ENCODE measurements around the gene HENMT1. TPM values are rescaled to one million over a fixed set of nuclear protein-coding genes. Genes with fewer than 3 reads are reported as not detected.
"Not testable (repeated sequence)": the region's sequence is repeated elsewhere in the genome, so short reads cannot be mapped to it uniquely, and the experiment has no call there.

The HENMT1 gene
- total RNA-seq, 1 experiment from 2014 or later: not detected

DNA sequence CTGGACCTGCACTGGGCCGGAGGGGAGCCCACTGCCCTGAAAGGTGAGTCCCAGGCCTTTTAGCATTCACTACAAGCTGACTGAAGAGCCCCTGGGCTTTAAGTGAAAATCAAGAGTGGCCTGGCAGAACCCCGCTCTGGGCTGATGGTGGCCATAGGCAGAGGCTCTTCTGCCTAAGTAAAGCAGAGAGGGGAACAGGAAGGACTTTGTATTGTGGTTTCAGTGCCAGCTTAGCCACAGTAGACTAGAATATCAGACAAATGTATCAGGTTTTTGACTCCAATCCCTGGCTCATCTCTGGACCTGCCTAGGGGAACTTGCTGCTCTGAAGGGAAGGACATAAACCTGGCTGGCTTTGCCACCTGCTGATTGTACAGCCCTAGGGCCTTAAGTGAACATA lies 10.2 kb upstream of the HENMT1 start:
- DNase-seq (ENCODE audit: low read depth): no peak

- DNase-seq (ENCODE audit: low read depth): no peak
Measured at GRCh38 chr1:108670131-108670773, 9.4 kb upstream of the HENMT1 start.

DNA sequence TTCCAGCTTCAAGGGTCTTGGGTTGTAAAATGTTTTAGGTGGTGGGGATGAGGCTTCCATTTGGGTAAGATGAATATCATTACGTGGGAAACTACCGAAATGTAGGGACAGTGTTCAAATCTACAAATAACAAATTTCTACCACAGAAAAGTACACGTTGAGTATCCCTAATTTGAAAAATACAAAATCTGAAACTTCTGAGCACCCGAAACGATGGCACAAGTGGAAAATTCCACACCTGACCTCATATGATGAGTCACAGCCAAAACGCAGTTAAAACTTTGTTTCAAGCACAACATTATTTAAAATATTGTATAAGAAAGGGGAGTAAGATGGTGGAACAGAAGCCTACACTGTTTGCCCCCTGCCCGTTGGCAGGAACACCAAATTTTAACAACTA lies 8.8 kb upstream of the HENMT1 start:
- no peak for DNase-seq (ENCODE audit: low read depth)

- DNase-seq (ENCODE audit: low read depth): no peak
Measured at GRCh38 chr1:108668777-108669176, 7.9 kb upstream of the HENMT1 start.

- DNase-seq (ENCODE audit: low read depth): not testable (repeated sequence)
Measured at GRCh38 chr1:108667422-108667821, 6.5 kb upstream of the HENMT1 start.

DNA sequence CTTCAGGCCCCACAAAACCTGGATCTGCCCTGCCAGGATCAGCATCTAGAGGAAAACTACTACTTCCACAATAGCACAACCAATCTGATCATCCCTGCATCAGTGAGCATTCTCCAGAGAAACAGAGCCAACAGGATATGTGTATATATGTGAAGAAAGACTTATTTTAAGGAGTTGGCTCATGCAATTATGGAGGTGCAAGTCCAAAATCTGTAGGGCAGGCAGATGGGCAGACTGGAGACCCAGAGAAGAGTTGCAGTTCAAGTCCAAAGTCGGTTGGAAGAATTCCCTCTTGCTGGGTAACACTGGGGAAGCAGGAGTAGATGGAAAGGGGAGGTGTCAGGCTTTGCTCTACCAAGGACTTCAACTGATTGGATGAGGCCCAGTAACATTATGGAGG lies 4.9 kb upstream of the HENMT1 start:
- DNase-seq (ENCODE audit: low read depth): no peak

- no peak for DNase-seq (ENCODE audit: low read depth)
Measured at GRCh38 chr1:108665067-108665466, 4.2 kb upstream of the HENMT1 start.

DNA sequence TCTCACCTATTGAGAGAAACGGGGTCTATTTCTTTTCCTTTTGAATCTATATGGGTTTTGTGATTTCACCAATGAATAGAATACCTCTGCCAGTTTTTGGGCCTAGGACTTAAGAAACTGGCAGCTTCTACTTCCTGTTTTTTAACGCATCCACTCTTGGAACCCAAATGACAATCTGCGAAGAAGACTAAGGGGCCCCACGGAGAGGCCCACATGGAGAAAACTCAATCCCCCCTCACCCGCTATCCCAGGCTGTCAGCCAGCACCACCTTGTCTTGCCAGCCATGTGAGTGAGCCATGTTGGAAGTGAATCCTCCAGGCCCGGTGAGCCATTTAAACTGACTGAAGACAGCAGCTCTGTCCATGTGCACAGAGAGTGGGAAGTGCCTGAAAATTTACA lies 3.6 kb upstream of the HENMT1 start:
- DNase-seq (ENCODE audit: low read depth): no peak

- DNase-seq (ENCODE audit: low read depth): no peak
Measured at GRCh38 chr1:108663074-108663473, 2.2 kb upstream of the HENMT1 start.

GRCh38 chr1:108657356-108658080 lies 3.4 kb downstream of the HENMT1 start:
- no peak for DNase-seq (ENCODE audit: low read depth)

DNA sequence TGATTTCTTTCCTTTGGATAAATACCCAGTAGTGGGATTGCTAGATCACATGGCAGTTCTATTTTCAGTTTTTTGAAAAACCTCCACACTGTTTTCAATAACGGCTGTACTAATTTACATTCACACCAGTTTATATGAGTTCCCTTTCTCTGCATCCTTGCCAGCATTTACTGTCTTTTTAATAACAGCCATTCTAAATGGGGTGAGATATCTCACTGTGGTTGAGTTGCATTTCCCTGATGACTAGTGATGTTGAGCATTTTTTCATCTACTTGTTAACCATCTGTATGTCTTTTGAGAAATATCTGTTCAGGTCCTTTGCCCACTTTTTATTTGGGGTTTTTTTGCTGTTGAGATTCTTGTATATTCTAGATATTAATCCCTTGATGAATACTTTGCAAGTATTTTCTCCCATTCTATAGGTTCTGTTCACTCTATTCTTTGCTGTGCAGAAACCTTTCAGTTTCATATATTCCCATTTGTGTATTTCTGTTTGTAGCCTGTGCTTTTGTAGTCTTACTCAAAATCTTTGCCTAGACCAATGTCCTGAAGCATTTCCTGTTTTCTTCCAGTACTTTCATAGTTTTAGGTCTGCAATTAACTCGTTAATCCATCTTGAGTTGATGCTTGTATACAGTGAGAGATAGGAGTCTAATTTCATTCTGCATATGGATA lies 7.3 kb downstream of the HENMT1 start:
- DNase-seq (ENCODE audit: low read depth): no peak

DNA sequence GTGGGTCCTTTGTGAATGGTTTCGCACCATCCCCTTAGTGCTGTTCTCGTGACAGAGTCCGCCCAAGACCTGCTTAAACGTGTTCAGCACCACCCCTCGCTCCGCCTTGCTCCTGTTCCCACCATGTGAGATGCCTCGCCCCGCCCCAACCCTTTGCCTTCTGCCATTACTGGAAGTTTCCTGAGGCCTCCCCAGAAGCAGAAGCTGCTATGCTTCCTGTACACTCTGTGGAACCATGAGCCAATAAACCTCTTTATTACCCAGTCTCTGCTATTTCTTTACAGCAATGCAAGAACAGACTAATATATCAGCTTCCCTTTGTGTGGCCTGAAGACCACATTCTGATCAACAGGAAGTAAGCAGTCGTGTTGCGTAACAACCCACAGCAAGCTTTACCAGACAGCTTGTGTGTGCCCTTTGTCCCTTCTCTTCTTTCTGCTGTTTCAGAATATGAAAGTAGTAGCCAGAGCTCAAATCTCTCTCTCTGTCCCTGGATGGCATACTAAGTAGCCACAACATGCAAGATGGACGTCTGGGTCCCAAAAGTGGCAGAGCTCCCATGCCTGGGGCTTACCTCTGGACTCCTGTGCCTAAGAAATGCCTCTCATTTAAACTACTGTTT lies 14.1 kb downstream of the HENMT1 start:
- DNase-seq (ENCODE audit: low read depth): peak; percentile 64

DNA sequence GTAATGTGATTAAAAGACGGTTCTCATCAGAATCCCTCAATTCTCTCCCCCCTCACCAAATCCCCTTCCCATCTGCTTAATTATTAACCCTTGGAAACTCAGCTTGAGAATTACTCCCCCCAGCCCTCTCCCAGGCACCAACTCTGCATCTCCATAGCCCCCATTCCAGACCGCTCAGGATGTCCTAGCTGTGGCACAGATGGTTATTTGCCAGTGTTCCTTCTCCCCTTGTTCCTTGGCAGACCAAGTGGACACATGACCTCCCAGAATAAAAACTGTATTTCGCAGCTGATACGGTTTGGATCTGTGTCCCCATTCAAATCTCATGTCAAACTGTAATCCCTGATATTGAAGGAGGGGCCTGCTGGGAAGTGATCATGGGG lies 14.6 kb downstream of the HENMT1 start:
- no peak for DNase-seq (ENCODE audit: low read depth)

- no peak for DNase-seq (ENCODE audit: low read depth)
Measured at GRCh38 chr1:108645564-108646184, 15.2 kb downstream of the HENMT1 start.

- no peak for DNase-seq (ENCODE audit: low read depth)
Measured at GRCh38 chr1:108644984-108645383, 15.9 kb downstream of the HENMT1 start.

GRCh38 chr1:108643492-108644335 lies 17.2 kb downstream of the HENMT1 start:
- peak; percentile 48 for DNase-seq (ENCODE audit: low read depth)

GRCh38 chr1:108640863-108641262 lies 20.0 kb downstream of the HENMT1 start:
- not testable (repeated sequence) for DNase-seq (ENCODE audit: low read depth)

DNA sequence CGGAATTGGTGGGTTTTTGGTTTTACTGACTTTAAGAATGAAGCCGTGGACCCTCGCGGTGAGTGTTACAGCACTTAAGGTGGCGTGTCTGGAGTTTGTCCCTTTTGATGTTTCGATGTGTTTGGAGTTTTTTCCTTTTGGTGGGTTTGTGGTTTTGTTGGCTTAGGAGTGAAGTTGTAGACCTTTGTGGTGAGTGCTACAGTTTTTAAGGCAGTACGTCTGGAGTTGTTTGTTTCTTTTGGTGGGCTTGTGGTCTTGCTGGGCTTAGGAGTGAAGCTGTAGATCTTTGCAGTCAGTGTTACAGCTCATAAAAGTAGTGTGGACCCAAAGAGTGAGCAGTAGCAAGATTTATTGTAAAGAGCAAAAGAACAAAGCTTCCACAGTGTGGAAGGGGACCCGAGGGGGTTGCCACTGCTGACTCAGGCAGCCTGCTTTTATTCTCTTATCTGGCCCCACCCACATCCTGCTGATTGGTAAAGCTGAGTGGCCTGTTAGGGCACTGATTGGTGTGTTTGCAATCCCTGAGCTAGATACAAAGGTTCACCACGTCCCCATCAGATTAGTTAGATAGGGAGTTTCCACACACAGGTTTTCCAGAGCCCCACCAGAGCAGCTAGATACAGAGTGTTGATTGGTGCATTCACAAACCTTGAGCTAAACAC lies 20.9 kb downstream of the HENMT1 start:
- DNase-seq (ENCODE audit: low read depth): peak; percentile 26

DNA sequence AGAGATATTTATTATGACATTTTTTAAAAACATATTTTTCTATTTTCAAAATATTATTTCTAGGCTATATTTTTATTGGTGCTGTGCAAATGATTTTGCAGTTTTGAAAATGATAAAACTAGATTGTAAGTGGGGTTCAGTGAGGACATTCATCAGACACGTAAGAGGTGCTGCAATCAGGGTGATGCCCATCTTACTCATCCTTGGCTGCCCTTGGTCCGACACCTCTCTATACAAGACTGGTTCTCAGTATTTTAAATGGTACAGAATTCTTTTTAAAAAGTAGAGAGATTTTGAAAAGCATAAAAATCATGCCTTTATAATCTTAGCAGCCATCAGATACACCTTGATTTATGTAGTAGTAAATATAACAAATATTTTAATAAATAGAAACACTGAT lies 24.0 kb downstream of the HENMT1 start:
- DNase-seq (ENCODE audit: low read depth): no peak

DNA sequence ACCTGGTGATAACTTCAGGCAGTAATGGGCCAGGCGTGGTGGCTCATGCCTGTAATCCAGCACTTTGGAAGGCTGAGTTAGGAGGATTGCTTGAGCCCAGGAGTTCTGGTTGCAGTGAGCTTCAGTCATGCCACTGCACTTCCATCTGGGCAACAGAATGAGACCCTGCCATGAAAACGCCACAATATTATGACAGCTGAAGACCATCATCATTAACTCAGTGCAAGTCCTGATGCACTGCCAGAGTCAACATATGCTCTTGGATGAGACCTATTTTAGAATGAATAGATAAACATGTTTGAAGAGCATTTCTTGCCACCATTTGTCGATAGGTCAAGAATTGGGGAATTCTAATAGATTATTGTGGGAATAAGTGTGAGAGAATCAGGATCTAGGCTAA lies 26.4 kb downstream of the HENMT1 start:
- no peak for DNase-seq (ENCODE audit: low read depth)
